ENCODE results near the gene HDAC9. TPM values are rescaled to one million over a fixed set of nuclear protein-coding genes. Genes with fewer than 3 reads are reported as not detected.

Gene HDAC9
- total RNA-seq, 2 experiments from 2014 or later: 1.5 to 3.0 TPM

DNA sequence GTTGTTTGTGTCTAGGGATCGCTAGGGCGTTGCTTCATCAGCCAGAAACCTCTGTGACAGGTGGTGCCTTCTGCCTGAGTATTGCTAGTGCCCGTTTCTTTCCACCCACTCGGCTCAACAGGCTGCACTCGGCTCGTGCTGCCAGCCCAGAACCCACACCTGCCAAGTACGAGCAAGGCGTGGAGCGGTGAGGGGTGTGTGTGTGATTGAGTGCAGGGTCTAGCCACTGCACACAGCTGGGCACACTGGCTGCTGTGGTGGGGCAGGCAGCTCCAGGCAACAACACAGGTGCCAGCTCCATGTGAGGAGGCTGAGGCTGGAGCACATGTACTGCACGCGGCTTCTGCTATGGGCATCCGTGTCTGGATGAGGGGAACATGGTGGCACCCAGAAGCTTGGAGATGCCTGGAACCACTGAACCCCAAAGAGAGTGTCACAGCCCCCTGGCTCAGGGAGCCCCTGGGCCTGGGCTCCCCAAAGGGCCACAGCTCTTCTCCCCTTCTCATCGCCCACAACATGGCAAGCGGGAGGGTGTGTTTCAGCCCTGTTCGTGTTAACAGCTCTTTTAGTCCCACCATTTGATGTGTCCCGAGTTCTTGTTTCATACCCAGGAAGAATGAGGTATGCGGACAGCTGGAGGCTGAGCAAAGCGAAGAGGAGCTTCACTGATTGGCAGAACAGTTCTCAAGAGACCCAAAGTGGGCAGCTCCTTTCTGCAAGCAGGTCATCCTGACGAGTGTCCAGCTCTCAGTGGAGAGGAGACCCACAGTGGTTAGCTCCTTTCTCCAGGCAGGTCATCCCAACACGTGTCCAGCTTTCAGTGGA lies 78.1 kb downstream of the HDAC9 start:
- DNase-seq (no peak), ATAC-seq (no peak)
- Mint-ChIP-seq H3K9me3 (no peaks in the 10 kb centered on the region), H3K4me1 (ENCODE audit: low read depth) (peaks cover 3% of the 10 kb centered on the region), H3K27me3 (no peaks in the 10 kb centered on the region), H3K27ac (no peak overlapping the region), H3K36me3 (ENCODE audit: low read depth) (no peaks in the 10 kb centered on the region), H3K4me3 (no peak overlapping the region)
- TF ChIP-seq, protein P1, sequence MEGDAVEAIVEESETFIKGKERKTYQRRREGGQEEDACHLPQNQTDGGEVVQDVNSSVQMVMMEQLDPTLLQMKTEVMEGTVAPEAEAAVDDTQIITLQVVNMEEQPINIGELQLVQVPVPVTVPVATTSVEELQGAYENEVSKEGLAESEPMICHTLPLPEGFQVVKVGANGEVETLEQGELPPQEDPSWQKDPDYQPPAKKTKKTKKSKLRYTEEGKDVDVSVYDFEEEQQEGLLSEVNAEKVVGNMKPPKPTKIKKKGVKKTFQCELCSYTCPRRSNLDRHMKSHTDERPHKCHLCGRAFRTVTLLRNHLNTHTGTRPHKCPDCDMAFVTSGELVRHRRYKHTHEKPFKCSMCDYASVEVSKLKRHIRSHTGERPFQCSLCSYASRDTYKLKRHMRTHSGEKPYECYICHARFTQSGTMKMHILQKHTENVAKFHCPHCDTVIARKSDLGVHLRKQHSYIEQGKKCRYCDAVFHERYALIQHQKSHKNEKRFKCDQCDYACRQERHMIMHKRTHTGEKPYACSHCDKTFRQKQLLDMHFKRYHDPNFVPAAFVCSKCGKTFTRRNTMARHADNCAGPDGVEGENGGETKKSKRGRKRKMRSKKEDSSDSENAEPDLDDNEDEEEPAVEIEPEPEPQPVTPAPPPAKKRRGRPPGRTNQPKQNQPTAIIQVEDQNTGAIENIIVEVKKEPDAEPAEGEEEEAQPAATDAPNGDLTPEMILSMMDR (IDR thresholded peaks at IDR 0.05): no peak
- ChIA-PET CTCF (interaction anchor here (1.1 to 1.2 kb wide), 3 partner anchors 21 to 222 kb away, joined by 3 to 4 read pairs (median 4); no protein-coding TSS in a partner anchor), POLR2A (interaction anchor here (0.6 kb wide), 1 partner anchor 164 kb away, joined by 3 read pairs; no protein-coding TSS in a partner anchor)
- intact Hi-C loops (cut with micrococcal nuclease): loop anchor here (10.0 kb wide), 1 partner anchor 219 kb away; no protein-coding TSS in a partner anchor

DNA sequence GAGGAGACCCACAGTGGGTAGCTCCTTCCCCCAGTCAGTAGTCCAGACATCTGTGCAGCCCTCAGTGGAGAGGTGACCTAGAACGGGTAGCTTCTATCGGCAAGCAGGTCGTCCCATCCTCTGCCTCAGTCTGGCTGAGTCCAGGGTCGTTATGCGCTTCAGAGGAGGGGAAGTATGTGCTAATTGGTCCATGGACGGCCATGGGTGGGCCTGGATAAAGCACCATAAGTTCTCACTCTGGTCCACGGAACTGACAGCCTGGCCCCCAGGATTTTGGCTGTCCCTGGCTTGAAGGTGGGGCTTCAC lies 78.6 kb downstream of the HDAC9 start:
- H3K27ac Mint-ChIP-seq: no peak overlapping the region
- no peak for DNase-seq
- peaks cover 3% of the 10 kb centered on the region for H3K4me1 Mint-ChIP-seq (ENCODE audit: low read depth)
- H3K27me3 Mint-ChIP-seq: no peaks in the 10 kb centered on the region
- ATAC-seq: no peak
- CTCF ChIA-PET: interaction anchor here (1.1 to 1.2 kb wide), 2 partner anchors 20 to 222 kb away, joined by 4 read pairs; no protein-coding TSS in a partner anchor
- H3K9me3 Mint-ChIP-seq: no peaks in the 10 kb centered on the region
- H3K4me3 Mint-ChIP-seq: no peak overlapping the region
- intact Hi-C loops (cut with micrococcal nuclease): loop anchor here (10.0 kb wide), 1 partner anchor 219 kb away; no protein-coding TSS in a partner anchor
- TF ChIP-seq, protein P1 (IDR thresholded peaks at IDR 0.05): no peak
- no peaks in the 10 kb centered on the region for H3K36me3 Mint-ChIP-seq (ENCODE audit: low read depth)
- POLR2A ChIA-PET: no interaction called here

DNA sequence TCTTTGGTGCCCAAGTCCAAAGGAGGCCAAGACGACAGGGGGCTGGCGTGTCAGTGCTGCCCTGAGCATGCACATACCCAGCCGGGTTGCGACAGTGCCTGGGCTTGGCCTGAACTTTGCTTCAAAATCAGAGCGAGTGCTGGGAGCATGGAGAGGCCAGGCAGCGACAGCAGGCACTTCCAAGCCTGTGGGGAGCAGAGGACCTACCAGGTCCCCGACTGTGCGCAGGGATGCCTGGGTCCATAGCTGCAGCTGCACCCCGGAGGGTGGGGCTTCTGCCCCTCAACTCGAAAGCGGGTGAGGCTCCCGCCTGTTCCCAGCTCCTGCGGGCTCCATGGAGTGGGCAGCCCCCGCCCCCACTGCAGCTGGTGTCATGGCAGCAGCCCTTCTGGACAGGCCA lies 79.1 kb downstream of the HDAC9 start:
- no peak overlapping the region for H3K4me3 Mint-ChIP-seq
- peaks cover 3% of the 10 kb centered on the region for H3K4me1 Mint-ChIP-seq (ENCODE audit: low read depth)
- ChIA-PET CTCF (interaction anchor here (1.2 kb wide), 1 partner anchor 223 kb away, joined by 4 read pairs; no protein-coding TSS in a partner anchor), POLR2A (no interaction called here)
- TF ChIP-seq, protein P1 (IDR thresholded peaks at IDR 0.05): no peak
- DNase-seq (no peak), ATAC-seq (no peak)
- H3K36me3 Mint-ChIP-seq (ENCODE audit: low read depth): no peaks in the 10 kb centered on the region
- intact Hi-C loops (cut with micrococcal nuclease): loop anchor here (10.0 kb wide), 1 partner anchor 220 kb away; no protein-coding TSS in a partner anchor
- no peaks in the 10 kb centered on the region for H3K27me3 Mint-ChIP-seq
- H3K9me3 Mint-ChIP-seq: no peaks in the 10 kb centered on the region
- no peak overlapping the region for H3K27ac Mint-ChIP-seq

DNA sequence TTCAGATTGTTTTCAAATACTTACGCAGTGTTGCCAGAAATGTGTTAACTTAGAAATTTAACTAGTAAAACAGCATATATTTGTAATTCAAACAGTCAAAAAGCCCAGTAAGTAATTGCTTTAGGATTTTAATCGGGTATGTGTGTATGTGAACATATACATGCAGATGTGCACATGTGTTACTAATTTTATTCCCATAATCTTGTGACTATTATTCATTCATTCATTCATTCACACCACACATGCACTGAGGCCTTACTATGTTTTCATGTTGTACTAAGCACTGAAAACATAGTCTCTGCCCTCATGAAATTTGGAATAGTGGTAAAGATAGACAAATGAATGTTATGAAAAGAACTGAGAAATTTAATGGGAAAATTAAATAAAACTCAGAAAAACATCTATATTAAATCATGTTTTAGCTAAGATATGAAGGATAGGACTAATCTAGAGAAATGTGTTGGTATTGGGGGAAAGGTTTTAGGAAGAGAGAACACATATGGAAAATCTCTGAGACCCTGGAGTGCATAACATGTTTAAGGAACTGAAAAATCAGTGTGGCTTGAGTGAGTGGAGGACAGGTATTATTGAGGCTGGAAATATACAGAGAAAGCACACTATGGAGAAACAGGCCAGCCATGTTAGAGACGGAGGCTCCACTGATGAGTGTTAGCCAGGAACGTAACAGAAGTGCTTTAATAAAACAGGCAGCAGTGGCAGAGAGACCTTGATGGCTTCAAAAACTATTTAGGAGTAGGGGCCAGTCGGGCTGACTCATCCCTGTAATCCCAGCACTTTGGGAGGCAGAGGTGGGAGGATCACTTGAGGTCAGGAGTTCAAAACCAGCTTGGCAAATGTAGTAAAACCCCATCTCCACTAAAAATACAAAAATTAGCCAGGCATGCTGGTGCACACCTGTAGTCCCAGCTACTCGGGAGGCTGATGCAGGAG lies 80.3 kb downstream of the HDAC9 start:
- TF ChIP-seq, protein P1 (IDR thresholded peaks at IDR 0.05): no peak
- H3K27ac Mint-ChIP-seq: no peak overlapping the region
- intact Hi-C loops (cut with micrococcal nuclease): loop anchor here (10.0 kb wide), 1 partner anchor 221 kb away; no protein-coding TSS in a partner anchor
- H3K9me3 Mint-ChIP-seq: no peaks in the 10 kb centered on the region
- CTCF ChIA-PET: interaction anchor here (0.6 to 1.4 kb wide), 2 partner anchors 16 to 223 kb away, joined by 3 to 4 read pairs; no protein-coding TSS in a partner anchor
- DNase-seq (no peak), ATAC-seq (no peak)
- POLR2A ChIA-PET: no interaction called here
- peaks cover 3% of the 10 kb centered on the region for H3K4me1 Mint-ChIP-seq (ENCODE audit: low read depth)
- H3K36me3 Mint-ChIP-seq (ENCODE audit: low read depth): no peaks in the 10 kb centered on the region
- no peak overlapping the region for H3K4me3 Mint-ChIP-seq
- no peaks in the 10 kb centered on the region for H3K27me3 Mint-ChIP-seq

Data from activated CD8-positive, alpha-beta T cell treated with anti-CD3 and anti-CD28 coated beads for 36 hours (primary cell).